Kidney epithelial cell (primary cell): ENCODE measurements around the gene TBXA2R. TPM values are rescaled to one million over a fixed set of nuclear protein-coding genes. Genes with fewer than 3 reads are reported as not detected.
"Not testable (repeated sequence)": the region's sequence is repeated elsewhere in the genome, so short reads cannot be mapped to it uniquely, and the experiment has no call there.

ENCODE experiments used
- DNase-seq: peaks from one replicate; pipeline ENCODE4 v3.0.0-alpha.2; 2010; ENCODE audit warnings: low read depth
- H3K27me3 ChIP-seq: 2 replicates; pipeline ENCODE4 v1.6.0; 2011; ENCODE audit warnings: low read length; ENCODE audit not compliant: control insufficient read depth, insufficient read depth
- H3K36me3 ChIP-seq: 2 replicates; pipeline ENCODE4 v1.5.1; 2011; ENCODE audit warnings: low read length; ENCODE audit not compliant: control insufficient read depth, insufficient read depth
- H3K4me3 ChIP-seq: 2 replicates; pipeline ENCODE4 v1.5.1; 2011; ENCODE audit warnings: low read depth, mild to moderate bottlenecking, control low read depth, low read length
- CTCF ChIP-seq: IDR thresholded peaks from 2 replicates; pipeline ENCODE4 v1.5.1; 2011; ENCODE audit warnings: mild to moderate bottlenecking, moderate library complexity, low read length, control low read depth, inconsistent platforms; ENCODE audit not compliant: insufficient read depth, poor library complexity, severe bottlenecking
- total RNA-seq: library from RNA; depleted of rRNA; stranded (reverse); fragments of >200 nt; gene quantifications from 2 replicates; pipeline ENCODE4 v1.2.3, GENCODE V29; 2015

TBXA2R gene
- total RNA-seq, 1 donor from 2014 or later: 0.04 TPM

- Histone ChIP-seq H3K36me3 (no peaks in the 10 kb centered on the region), H3K27me3 (peaks cover 18% of the 10 kb centered on the region), H3K4me3 (no peak within 1 kb of the TSS)
- no peak for TF ChIP-seq CTCF
- DNase-seq: no peak
These were observed 21.2 kb downstream of the TBXA2R start, which contains the start of gene GIPC3 for GRCh38 chr19:3585301-3586126. Gene GIPC3, plus strand, starts transcription at chr19:3585478. Its CDS starts 120 bp downstream, at chr19:3585598.

DNA sequence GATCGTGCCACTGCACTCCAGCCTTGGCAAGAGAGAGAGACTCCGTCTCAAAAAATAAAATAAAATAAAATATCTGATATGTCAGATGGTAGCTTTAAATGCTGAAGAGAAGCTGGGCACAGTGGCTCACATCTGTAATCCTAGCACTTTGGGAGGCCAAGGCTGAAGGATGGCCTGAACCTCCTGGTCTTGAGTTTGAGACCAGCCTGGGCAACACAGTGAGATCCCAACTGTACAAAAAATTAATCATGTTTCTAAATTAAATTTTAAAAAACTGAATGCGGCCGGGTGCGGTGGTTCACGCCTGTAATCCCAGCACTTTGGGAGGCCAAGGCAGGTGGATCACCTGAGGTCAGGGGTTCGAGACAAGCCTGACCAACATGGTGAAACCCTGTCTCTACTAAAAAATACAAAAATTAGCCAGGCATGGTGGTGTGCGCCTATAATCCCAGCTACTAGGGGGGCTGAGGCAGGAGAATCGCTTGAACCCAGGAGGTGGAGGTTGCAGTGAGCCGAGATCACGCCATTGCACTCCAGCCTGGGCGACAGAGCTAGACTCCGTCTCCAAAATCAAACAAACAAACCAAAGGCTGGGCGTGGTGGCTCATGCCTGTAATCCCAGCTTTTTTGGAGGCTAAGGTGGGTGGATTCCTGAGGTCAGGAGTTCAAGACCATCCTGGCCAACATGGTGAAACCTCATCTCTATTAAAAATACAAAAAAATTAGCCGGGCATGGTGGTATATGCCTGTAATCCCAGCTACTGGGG is 22.5 kb downstream of the TBXA2R start:
- H3K27me3 ChIP-seq: peaks cover 18% of the 10 kb centered on the region

DNA sequence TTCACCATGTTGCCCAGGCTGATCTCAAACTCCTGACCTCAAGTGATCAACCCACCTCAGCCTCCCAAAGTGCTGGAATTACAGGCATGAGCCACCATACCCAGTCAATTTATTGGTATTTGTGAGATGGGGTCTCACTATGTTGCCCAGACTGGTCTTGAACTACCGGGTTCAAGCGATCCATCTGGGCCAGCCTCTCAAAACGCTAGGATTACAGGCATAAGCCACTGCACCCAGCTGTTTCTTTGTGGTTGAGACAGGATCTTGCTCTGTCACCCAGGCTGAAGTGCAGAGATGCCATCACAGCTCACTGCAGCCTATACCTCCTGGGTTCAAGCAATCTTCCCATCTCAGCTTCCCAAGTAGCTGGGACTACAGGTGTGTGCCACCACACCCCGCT is 24.9 kb downstream of the TBXA2R start:
- peaks cover 18% of the 10 kb centered on the region for H3K27me3 ChIP-seq
- DNase-seq, H3K36me3 ChIP-seq, H3K4me3 ChIP-seq: not testable (repeated sequence)

More for the DNA sequence above, 22.5 kb downstream of the TBXA2R start:
- not testable (repeated sequence) for H3K36me3 ChIP-seq, DNase-seq, H3K4me3 ChIP-seq

GRCh38 chr19:3580156-3580934 is 26.3 kb downstream of the TBXA2R start:
- H3K36me3 ChIP-seq: no peaks in the 10 kb centered on the region
- peaks cover 5% of the 10 kb centered on the region for H3K27me3 ChIP-seq
- H3K4me3 ChIP-seq: no peak overlapping the region
- peak; percentile 69 for DNase-seq
- TF ChIP-seq CTCF: no peak

DNA sequence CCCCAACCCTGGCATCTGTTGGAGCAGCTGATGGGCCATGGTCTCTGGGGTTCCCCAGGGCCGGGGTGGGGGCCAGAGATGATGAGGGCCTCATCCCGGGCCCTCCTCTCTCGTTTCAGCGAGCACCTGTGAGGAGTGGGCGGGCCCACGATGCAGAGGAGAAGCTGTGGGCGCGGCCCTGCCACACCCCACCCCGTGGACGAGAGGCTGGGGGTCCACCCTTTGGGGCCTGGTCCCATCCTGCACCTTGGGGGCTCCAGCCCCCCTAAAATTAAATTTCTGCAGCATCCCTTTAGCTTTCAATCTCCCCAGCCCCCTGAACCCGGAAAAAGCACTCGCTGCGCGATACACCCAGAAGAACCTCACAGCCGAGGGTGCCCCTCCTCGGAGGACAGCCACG is 28.3 kb downstream of the TBXA2R start:
- Histone ChIP-seq H3K27me3 (no peaks in the 10 kb centered on the region), H3K4me3 (no peak overlapping the region)

More for the DNA sequence above, 28.3 kb downstream of the TBXA2R start:
- no peaks in the 10 kb centered on the region for H3K36me3 ChIP-seq
- DNase-seq: no peak
- no peak for TF ChIP-seq CTCF
